IMR-90 (cell line): ENCODE data around the gene BOD1L1.

Experiments used
- CEBPB ChIP-seq: IDR thresholded peaks from 2 replicates; pipeline ENCODE4 v1.6.1; 2012; ENCODE audit warnings: low read depth, low read length, improper control_type of control experiment
- RAD21 ChIP-seq: IDR thresholded peaks from 2 replicates; pipeline ENCODE4 v1.6.1; 2012; ENCODE audit warnings: low read length, improper control_type of control experiment
- TF ChIP-seq, protein P1 (sequence below): fragments of 150-350 bp; IDR thresholded peaks from 2 replicates; pipeline ENCODE4 v1.6.1; 2016; ENCODE audit warnings: low read depth, mild to moderate bottlenecking, low read length, moderate library complexity, borderline replicate concordance
- TF ChIP-seq, protein P2 (sequence below): conservative IDR thresholded peaks from 2 replicates; pipeline ENCODE4 v1.5.1; 2012; ENCODE audit warnings: mild to moderate bottlenecking, low read depth, low read length, improper control_type of control experiment
- TF ChIP-seq, protein P3 (sequence below): fragments of 150-350 bp; IDR thresholded peaks from 2 replicates; pipeline ENCODE4 v1.6.1; 2017; ENCODE audit warnings: mild to moderate bottlenecking, antibody characterized with exemption, low read length, low read depth

DNA sequence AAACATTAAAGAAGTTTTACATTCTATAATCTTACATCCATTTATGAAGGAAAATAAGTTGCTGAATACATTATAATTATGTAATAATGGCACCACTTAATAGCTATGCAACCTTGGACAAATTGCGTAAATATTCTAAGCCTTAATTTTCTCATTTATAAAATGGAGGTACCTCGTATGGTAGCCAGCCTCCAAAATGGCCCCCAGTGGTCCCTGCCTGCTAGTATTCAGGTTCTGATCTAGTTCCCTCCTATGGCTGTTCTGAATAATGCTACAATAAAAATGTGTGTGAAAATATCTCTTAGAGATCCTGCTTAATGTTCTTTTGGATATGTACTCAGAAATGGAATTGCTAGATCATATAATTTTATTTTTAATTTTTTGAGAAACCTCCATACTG, 72.2 kb downstream of the BOD1L1 start:
- TF ChIP-seq RAD21 (no peak), CEBPB (no peak)
- TF ChIP-seq, protein P1, sequence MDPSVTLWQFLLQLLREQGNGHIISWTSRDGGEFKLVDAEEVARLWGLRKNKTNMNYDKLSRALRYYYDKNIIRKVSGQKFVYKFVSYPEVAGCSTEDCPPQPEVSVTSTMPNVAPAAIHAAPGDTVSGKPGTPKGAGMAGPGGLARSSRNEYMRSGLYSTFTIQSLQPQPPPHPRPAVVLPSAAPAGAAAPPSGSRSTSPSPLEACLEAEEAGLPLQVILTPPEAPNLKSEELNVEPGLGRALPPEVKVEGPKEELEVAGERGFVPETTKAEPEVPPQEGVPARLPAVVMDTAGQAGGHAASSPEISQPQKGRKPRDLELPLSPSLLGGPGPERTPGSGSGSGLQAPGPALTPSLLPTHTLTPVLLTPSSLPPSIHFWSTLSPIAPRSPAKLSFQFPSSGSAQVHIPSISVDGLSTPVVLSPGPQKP, result no peak
- TF ChIP-seq, protein P2, sequence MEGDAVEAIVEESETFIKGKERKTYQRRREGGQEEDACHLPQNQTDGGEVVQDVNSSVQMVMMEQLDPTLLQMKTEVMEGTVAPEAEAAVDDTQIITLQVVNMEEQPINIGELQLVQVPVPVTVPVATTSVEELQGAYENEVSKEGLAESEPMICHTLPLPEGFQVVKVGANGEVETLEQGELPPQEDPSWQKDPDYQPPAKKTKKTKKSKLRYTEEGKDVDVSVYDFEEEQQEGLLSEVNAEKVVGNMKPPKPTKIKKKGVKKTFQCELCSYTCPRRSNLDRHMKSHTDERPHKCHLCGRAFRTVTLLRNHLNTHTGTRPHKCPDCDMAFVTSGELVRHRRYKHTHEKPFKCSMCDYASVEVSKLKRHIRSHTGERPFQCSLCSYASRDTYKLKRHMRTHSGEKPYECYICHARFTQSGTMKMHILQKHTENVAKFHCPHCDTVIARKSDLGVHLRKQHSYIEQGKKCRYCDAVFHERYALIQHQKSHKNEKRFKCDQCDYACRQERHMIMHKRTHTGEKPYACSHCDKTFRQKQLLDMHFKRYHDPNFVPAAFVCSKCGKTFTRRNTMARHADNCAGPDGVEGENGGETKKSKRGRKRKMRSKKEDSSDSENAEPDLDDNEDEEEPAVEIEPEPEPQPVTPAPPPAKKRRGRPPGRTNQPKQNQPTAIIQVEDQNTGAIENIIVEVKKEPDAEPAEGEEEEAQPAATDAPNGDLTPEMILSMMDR, result no peak
- TF ChIP-seq, protein P3, sequence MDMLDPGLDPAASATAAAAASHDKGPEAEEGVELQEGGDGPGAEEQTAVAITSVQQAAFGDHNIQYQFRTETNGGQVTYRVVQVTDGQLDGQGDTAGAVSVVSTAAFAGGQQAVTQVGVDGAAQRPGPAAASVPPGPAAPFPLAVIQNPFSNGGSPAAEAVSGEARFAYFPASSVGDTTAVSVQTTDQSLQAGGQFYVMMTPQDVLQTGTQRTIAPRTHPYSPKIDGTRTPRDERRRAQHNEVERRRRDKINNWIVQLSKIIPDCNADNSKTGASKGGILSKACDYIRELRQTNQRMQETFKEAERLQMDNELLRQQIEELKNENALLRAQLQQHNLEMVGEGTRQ, result no peak
